Measurements from ENCODE around the gene ZNF862. TPM values are rescaled to one million over a fixed set of nuclear protein-coding genes. Genes with fewer than 3 reads are reported as not detected.

Gene ZNF862
- total RNA-seq, 1 donor = 8.7 TPM

DNA sequence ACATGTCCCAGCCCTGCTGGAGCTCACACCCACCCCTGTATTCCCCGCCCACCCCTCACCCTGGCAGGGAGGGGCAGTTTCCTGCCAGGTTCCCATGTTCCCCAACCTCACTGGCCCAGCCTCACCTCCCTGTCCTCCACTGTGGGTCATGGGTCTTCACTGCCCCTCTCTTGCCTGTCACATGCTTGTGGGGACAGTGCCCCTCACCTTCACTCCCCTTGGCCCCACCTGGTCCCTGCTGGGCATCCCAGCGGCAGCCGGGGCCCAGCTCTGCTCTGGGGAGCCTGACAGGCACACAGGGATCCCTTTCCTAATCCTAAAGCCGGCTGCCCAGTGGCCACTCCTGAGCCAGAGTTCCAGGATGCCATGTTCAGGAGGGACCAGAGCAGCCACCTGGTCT, 21.4 kb upstream of the ZNF862 start:
- H3K4me2 ChIP-seq (ENCODE audit: insufficient read depth, low read length) = no peak overlapping the region
- H2AFZ ChIP-seq (ENCODE audit: low read length) = no peak overlapping the region
- no peaks in the 10 kb centered on the region for H3K79me2 ChIP-seq (ENCODE audit: insufficient read depth, low read length)
- H3K27ac ChIP-seq (ENCODE audit: low read depth, low read length) = no peak overlapping the region
- H3K9me3 ChIP-seq (ENCODE audit: low read depth, low read length) = no peaks in the 10 kb centered on the region
- H4K20me1 ChIP-seq (ENCODE audit: insufficient read depth, low read length) = no peaks in the 10 kb centered on the region
- no peaks in the 10 kb centered on the region for H3K4me1 ChIP-seq (ENCODE audit: insufficient read depth, low read length)
- no peaks in the 10 kb centered on the region for H3K27me3 ChIP-seq (ENCODE audit: insufficient read depth, low read length)
- H3K4me3 ChIP-seq (ENCODE audit: insufficient read depth, low read length) = no peak overlapping the region
- no peaks in the 10 kb centered on the region for H3K36me3 ChIP-seq (ENCODE audit: insufficient read depth, low read length)
- DNase-seq (ENCODE audit: insufficient read length, low spot score, missing footprints) = peak; percentile 83
- TF ChIP-seq, protein P1, sequence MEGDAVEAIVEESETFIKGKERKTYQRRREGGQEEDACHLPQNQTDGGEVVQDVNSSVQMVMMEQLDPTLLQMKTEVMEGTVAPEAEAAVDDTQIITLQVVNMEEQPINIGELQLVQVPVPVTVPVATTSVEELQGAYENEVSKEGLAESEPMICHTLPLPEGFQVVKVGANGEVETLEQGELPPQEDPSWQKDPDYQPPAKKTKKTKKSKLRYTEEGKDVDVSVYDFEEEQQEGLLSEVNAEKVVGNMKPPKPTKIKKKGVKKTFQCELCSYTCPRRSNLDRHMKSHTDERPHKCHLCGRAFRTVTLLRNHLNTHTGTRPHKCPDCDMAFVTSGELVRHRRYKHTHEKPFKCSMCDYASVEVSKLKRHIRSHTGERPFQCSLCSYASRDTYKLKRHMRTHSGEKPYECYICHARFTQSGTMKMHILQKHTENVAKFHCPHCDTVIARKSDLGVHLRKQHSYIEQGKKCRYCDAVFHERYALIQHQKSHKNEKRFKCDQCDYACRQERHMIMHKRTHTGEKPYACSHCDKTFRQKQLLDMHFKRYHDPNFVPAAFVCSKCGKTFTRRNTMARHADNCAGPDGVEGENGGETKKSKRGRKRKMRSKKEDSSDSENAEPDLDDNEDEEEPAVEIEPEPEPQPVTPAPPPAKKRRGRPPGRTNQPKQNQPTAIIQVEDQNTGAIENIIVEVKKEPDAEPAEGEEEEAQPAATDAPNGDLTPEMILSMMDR (IDR thresholded peaks at IDR 0.05; ENCODE audit: extremely low read depth, low read depth, low read length) = no peak

DNA sequence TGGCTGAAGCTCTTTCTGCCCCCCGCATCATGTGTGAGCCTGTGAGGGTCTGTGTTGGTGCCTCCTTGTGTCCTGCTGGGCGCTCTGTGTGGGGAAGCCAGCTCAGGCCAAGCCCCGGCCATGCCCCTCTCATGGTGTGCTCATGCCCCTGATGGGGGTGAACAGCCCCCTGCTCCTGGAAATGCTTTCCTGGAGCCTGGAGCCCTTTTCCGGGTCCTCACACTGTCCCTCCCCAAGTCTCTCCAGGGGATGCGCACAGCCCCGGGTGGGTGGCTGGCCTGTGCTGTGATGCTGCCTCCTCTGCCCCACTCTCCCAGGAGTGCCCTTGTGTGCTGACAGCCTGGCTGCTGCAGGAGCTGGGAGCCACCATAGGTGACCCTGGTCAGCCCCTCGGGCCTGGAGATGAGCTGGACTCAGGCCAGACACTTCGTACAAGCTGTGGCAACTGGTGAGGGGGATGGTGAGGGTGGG, 20.8 kb upstream of the ZNF862 start:
- peak; percentile 85 for DNase-seq (ENCODE audit: insufficient read length, low spot score, missing footprints)
- no peaks in the 10 kb centered on the region for H3K79me2 ChIP-seq (ENCODE audit: insufficient read depth, low read length)
- H3K4me1 ChIP-seq (ENCODE audit: insufficient read depth, low read length) = no peaks in the 10 kb centered on the region
- no peaks in the 10 kb centered on the region for H3K9me3 ChIP-seq (ENCODE audit: low read depth, low read length)
- H3K4me3 ChIP-seq (ENCODE audit: insufficient read depth, low read length) = no peak overlapping the region
- no peak overlapping the region for H3K4me2 ChIP-seq (ENCODE audit: insufficient read depth, low read length)
- TF ChIP-seq, protein P1 (IDR thresholded peaks at IDR 0.05; ENCODE audit: extremely low read depth, low read depth, low read length) = no peak
- H4K20me1 ChIP-seq (ENCODE audit: insufficient read depth, low read length) = no peaks in the 10 kb centered on the region
- no peak overlapping the region for H2AFZ ChIP-seq (ENCODE audit: low read length)
- H3K27me3 ChIP-seq (ENCODE audit: insufficient read depth, low read length) = no peaks in the 10 kb centered on the region
- H3K27ac ChIP-seq (ENCODE audit: low read depth, low read length) = no peak overlapping the region
- no peaks in the 10 kb centered on the region for H3K36me3 ChIP-seq (ENCODE audit: insufficient read depth, low read length)

DNA sequence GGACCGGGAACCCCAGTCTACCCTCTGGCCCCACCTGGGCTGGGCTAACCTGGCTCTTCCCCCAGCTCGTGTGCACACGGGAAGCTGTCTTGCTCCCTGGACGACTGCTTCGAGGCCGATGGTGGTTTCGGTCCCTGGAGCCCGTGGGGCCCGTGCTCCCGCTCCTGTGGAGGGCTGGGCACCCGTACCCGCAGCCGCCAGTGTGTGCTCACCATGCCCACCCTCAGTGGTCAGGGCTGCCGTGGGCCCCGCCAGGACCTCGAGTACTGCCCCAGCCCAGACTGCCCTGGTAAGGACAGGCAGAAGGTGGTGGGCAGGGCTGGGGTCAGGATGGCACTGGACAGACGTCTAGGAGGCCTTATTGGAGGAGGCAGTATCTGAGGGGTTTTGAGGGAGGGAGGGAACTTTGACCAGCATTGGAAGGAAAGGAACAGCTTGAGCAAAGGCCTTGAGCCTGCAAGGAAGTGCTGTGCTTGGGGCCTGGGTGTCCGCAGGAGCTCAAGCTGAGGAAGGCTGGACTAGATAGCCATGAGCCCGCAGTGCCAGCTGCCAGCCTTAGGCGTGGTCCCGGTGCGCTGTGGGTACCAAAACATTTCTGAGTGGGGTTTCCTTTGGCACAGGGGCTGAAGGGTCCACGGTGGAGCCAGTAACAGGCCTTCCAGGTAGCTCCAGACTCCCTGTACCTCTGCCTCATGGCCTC, 20.2 kb upstream of the ZNF862 start:
- peak; percentile 84 for DNase-seq (ENCODE audit: insufficient read length, low spot score, missing footprints)
- no peaks in the 10 kb centered on the region for H3K36me3 ChIP-seq (ENCODE audit: insufficient read depth, low read length)
- no peaks in the 10 kb centered on the region for H4K20me1 ChIP-seq (ENCODE audit: insufficient read depth, low read length)
- no peak overlapping the region for H3K4me2 ChIP-seq (ENCODE audit: insufficient read depth, low read length)
- no peaks in the 10 kb centered on the region for H3K4me1 ChIP-seq (ENCODE audit: insufficient read depth, low read length)
- no peaks in the 10 kb centered on the region for H3K27me3 ChIP-seq (ENCODE audit: insufficient read depth, low read length)
- H3K27ac ChIP-seq (ENCODE audit: low read depth, low read length) = no peak overlapping the region
- no peak overlapping the region for H3K4me3 ChIP-seq (ENCODE audit: insufficient read depth, low read length)
- no peak overlapping the region for H2AFZ ChIP-seq (ENCODE audit: low read length)
- no peaks in the 10 kb centered on the region for H3K79me2 ChIP-seq (ENCODE audit: insufficient read depth, low read length)
- no peaks in the 10 kb centered on the region for H3K9me3 ChIP-seq (ENCODE audit: low read depth, low read length)
- TF ChIP-seq, protein P1 (IDR thresholded peaks at IDR 0.05; ENCODE audit: extremely low read depth, low read depth, low read length) = no peak

DNA sequence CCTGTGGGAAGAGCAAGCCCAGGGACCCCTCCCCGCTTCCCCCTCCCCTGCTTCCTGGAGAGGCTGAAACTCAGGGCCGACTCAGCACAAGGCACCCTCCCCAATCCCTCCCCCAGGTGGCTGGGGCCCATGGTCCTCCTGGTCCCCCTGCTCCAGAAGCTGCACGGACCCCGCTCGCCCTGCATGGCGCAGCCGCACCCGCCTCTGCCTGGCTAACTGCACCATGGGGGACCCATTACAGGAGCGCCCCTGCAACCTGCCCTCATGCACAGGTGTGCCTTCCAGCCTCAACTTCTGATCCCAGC, 19.7 kb upstream of the ZNF862 start:
- H3K79me2 ChIP-seq (ENCODE audit: insufficient read depth, low read length) = no peaks in the 10 kb centered on the region
- H4K20me1 ChIP-seq (ENCODE audit: insufficient read depth, low read length) = no peaks in the 10 kb centered on the region
- no peak overlapping the region for H2AFZ ChIP-seq (ENCODE audit: low read length)
- H3K9me3 ChIP-seq (ENCODE audit: low read depth, low read length) = no peaks in the 10 kb centered on the region
- no peak overlapping the region for H3K4me3 ChIP-seq (ENCODE audit: insufficient read depth, low read length)
- H3K27me3 ChIP-seq (ENCODE audit: insufficient read depth, low read length) = no peaks in the 10 kb centered on the region
- no peak overlapping the region for H3K27ac ChIP-seq (ENCODE audit: low read depth, low read length)
- no peaks in the 10 kb centered on the region for H3K4me1 ChIP-seq (ENCODE audit: insufficient read depth, low read length)
- no peak overlapping the region for H3K4me2 ChIP-seq (ENCODE audit: insufficient read depth, low read length)
- no peak for DNase-seq (ENCODE audit: insufficient read length, low spot score, missing footprints)
- no peaks in the 10 kb centered on the region for H3K36me3 ChIP-seq (ENCODE audit: insufficient read depth, low read length)
- TF ChIP-seq, protein P1 (IDR thresholded peaks at IDR 0.05; ENCODE audit: extremely low read depth, low read depth, low read length) = no peak

Measured in osteoblast (primary cell).